Calu3 (cell line): ENCODE results near the gene MGA. TPM values are rescaled to one million over a fixed set of nuclear protein-coding genes. Genes with fewer than 3 reads are reported as not detected.

Experiments used
- BruUV-seq: library from RNA; stranded (reverse); fragments of 400-500 nt; replicated peaks from 2 replicates; lab custom pipeline; 2021; lab: Mats Ljungman, UMichigan
- CTCF ChIA-PET: fragments of 300-600 bp; sonication (Branson Sonifier 250); formaldehyde crosslinking; loops from one replicate; lab custom pipeline; 2022; ENCODE audit warnings: antibody characterized with exemption; lab: Charles Lee
- DNase-seq: peaks from one replicate; pipeline ENCODE4 v3.0.0; 2022
- H3K27ac Mint-ChIP-seq: one replicate; pipeline ENCODE4 v1.8.0; 2022; ENCODE audit warnings: mixed read lengths; ENCODE audit not compliant: unreplicated experiment
- H3K27me3 Mint-ChIP-seq: one replicate; pipeline ENCODE4 v1.8.0; 2022; ENCODE audit warnings: mixed read lengths; ENCODE audit not compliant: unreplicated experiment
- H3K36me3 Mint-ChIP-seq: one replicate; pipeline ENCODE4 v1.8.0; 2022; ENCODE audit warnings: mild to moderate bottlenecking, moderate library complexity, mixed read lengths; ENCODE audit not compliant: insufficient read depth, unreplicated experiment
- H3K4me1 Mint-ChIP-seq: one replicate; pipeline ENCODE4 v1.8.0; 2022; ENCODE audit warnings: mild to moderate bottlenecking, low read depth, mixed read lengths; ENCODE audit not compliant: unreplicated experiment
- H3K4me3 Mint-ChIP-seq: one replicate; pipeline ENCODE4 v1.8.0; 2022; ENCODE audit warnings: mild to moderate bottlenecking, low read depth, moderate library complexity, mixed read lengths; ENCODE audit not compliant: unreplicated experiment
- H3K9me3 Mint-ChIP-seq: one replicate; pipeline ENCODE4 v1.8.0; 2022; ENCODE audit warnings: low read depth, mixed read lengths; ENCODE audit not compliant: unreplicated experiment
- intact Hi-C: fragments of 100-400 bp; cut with micrococcal nuclease; formaldehyde crosslinking; loops from one replicate; pipeline ENCODE4 v1.10.0; 2022; ENCODE audit not compliant: unreplicated experiment
- total RNA-seq: library from RNA; stranded (reverse); gene quantifications from 2 replicates; pipeline ENCODE4 v1.2.3, GENCODE V29; 2022
- TF ChIP-seq, protein P1 (sequence below): fragments of 200-600 bp; IDR thresholded peaks from one replicate; pipeline ENCODE4 v1.8.0; 2022; ENCODE audit warnings: antibody characterized with exemption; ENCODE audit not compliant: unreplicated experiment

The MGA gene
- total RNA-seq, 1 experiment from 2014 or later = 26.4 TPM

DNA sequence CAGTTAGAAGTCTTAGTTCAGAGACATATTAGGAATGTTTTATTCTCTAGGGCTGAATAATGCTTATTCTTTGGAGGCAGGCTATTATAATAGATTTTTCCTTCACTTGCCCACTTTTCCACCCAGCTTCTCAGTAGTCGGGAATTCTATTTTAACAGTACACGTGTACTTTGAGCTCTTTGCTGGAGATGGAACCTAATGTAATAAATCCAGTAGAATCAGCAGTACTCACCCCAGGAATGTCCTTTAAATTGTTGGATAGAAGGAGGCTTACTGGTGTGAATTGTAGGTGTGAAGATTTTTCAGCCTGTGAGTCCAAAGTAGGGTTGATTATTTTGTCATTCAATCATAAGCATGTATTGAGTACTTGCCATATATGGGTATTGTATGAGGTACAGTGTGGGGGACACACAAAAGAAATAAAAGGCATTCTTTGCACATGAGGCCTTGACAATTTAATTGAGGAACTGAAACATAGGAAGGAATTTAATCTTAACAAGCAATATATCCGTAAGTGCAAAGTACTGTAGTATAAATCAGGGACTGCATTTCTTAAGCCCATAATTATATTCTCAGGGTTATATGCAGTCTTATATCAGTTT lies 29.5 kb upstream of the MGA start:
- H3K4me1 Mint-ChIP-seq = peaks cover 15% of the 10 kb centered on the region
- TF ChIP-seq, protein P1, sequence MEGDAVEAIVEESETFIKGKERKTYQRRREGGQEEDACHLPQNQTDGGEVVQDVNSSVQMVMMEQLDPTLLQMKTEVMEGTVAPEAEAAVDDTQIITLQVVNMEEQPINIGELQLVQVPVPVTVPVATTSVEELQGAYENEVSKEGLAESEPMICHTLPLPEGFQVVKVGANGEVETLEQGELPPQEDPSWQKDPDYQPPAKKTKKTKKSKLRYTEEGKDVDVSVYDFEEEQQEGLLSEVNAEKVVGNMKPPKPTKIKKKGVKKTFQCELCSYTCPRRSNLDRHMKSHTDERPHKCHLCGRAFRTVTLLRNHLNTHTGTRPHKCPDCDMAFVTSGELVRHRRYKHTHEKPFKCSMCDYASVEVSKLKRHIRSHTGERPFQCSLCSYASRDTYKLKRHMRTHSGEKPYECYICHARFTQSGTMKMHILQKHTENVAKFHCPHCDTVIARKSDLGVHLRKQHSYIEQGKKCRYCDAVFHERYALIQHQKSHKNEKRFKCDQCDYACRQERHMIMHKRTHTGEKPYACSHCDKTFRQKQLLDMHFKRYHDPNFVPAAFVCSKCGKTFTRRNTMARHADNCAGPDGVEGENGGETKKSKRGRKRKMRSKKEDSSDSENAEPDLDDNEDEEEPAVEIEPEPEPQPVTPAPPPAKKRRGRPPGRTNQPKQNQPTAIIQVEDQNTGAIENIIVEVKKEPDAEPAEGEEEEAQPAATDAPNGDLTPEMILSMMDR = no peak
- no peaks in the 10 kb centered on the region for H3K27me3 Mint-ChIP-seq
- BruUV-seq = no TSS peak
- no peak overlapping the region for H3K4me3 Mint-ChIP-seq
- CTCF ChIA-PET = no interaction called here
- H3K9me3 Mint-ChIP-seq = no peaks in the 10 kb centered on the region
- intact Hi-C loops = no loop called here
- H3K36me3 Mint-ChIP-seq = no peaks in the 10 kb centered on the region
- no peak overlapping the region for H3K27ac Mint-ChIP-seq
- DNase-seq = no peak

DNA sequence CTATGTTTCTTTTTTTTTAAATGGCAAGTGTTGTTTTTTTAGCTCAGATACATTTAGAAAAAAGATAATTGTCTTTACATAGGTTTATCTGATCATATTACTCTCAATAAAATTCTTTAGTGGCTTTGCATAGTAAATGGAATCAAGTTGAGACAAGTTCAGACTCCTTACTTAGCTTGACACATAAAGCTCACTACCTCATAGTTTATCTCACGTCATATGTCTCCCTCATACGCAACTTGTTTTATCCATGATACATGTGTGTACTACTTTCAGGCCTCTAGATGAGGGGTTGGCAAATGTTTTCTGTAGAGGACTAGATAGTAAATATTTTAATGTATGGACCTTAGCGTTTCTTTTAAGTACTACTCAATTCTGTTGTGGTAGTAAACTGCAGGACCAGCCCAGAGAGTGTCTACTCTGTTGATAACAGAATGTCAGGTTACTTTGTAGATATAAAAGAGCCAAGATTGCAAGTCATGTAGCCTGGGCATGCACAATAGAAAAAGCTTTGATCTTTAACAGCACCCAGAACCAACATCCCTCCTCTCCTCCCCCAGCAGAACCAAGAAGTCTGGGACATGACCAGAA lies 28.2 kb upstream of the MGA start:
- BruUV-seq = no TSS peak
- CTCF ChIA-PET = no interaction called here
- Mint-ChIP-seq H3K27ac (no peak overlapping the region), H3K36me3 (no peaks in the 10 kb centered on the region), H3K9me3 (no peaks in the 10 kb centered on the region), H3K4me1 (peaks cover 15% of the 10 kb centered on the region), H3K27me3 (no peaks in the 10 kb centered on the region), H3K4me3 (no peak overlapping the region)
- intact Hi-C loops = no loop called here
- DNase-seq = no peak
- TF ChIP-seq, protein P1 = no peak

- Mint-ChIP-seq H3K27me3 (no peaks in the 10 kb centered on the region), H3K9me3 (no peaks in the 10 kb centered on the region), H3K4me1 (peaks cover 15% of the 10 kb centered on the region), H3K4me3 (no peak overlapping the region), H3K36me3 (no peaks in the 10 kb centered on the region), H3K27ac (no peak overlapping the region)
- TF ChIP-seq, protein P1 = no peak
- CTCF ChIA-PET = no interaction called here
- intact Hi-C loops = no loop called here
- DNase-seq = no peak
- BruUV-seq = no TSS peak
These were observed 26.6 kb upstream of the MGA start for GRCh38 chr15:41633609-41634008.

GRCh38 chr15:41634072-41634626 lies 26.1 kb upstream of the MGA start:
- CTCF ChIA-PET = no interaction called here
- H3K27ac Mint-ChIP-seq = no peak overlapping the region

More at GRCh38 chr15:41634072-41634626, 26.1 kb upstream of the MGA start:
- BruUV-seq = no TSS peak
- Mint-ChIP-seq H3K36me3 (no peaks in the 10 kb centered on the region), H3K9me3 (no peaks in the 10 kb centered on the region), H3K4me1 (peaks cover 15% of the 10 kb centered on the region), H3K27me3 (no peaks in the 10 kb centered on the region), H3K4me3 (no peak overlapping the region)
- intact Hi-C loops = no loop called here
- DNase-seq = no peak
- TF ChIP-seq, protein P1 = no peak
